ENCODE measurements around the gene GNAQ.
"Not testable (repeated sequence)": the region's sequence is repeated elsewhere in the genome, so short reads cannot be mapped to it uniquely, and the experiment has no call there.

Gene GNAQ

DNA sequence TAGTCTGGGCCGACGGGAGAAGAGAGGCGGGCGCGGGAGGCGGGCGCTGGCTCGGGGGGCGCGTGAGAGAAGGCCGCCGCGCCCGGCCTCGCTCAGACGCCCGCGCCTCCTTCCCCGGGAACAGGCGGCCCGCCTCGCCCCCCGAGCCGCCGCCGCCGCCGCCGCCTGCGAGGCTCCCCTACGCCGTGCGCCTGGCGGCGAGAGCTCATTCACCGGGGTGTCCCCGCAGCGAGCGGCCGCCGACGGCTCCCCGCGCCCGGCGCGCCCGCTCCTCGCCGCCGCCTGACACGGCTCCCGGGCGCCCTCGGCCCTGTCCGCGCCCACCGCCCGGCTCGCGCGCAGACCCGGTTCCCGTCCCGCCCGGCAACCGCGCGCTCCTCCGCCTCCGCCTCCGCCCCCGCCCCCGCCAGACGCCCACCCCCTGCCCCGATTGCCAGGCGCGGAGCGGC is at the start of gene GNAQ:
TSS of gene GNAQ (minus strand) at position 368 of the 449 bp plus-strand sequence. CDS start 576 bp downstream, outside the sequence.
- peak within 1 kb of the TSS; percentile 91 to 94 for H3K9ac ChIP-seq (ENCODE audit: low read length in 2 of 2)
- no peaks in the 10 kb centered on the region for H3K9me3 ChIP-seq (ENCODE audit: control insufficient read depth in 2 of 2, low read length in 2 of 2)
- no peaks in the 10 kb centered on the region for H3K36me3 ChIP-seq (ENCODE audit: control insufficient read depth in 2 of 2, insufficient read depth in 2 of 2, low read length in 2 of 2)
- peaks cover 8% of the 10 kb centered on the region for H3K4me1 ChIP-seq (ENCODE audit: control insufficient read depth, insufficient read depth, low read length)
- no peaks in the 10 kb centered on the region for H3K27me3 ChIP-seq (ENCODE audit: control insufficient read depth in 1 of 2, insufficient read depth in 2 of 2, low read length in 2 of 2)
- H3K4me3 ChIP-seq (ENCODE audit: low read length in 2 of 2): peak within 1 kb of the TSS; percentile 80 to 84
- H3K27ac ChIP-seq (ENCODE audit: low read length): peak within 1 kb of the TSS; percentile 84

DNA sequence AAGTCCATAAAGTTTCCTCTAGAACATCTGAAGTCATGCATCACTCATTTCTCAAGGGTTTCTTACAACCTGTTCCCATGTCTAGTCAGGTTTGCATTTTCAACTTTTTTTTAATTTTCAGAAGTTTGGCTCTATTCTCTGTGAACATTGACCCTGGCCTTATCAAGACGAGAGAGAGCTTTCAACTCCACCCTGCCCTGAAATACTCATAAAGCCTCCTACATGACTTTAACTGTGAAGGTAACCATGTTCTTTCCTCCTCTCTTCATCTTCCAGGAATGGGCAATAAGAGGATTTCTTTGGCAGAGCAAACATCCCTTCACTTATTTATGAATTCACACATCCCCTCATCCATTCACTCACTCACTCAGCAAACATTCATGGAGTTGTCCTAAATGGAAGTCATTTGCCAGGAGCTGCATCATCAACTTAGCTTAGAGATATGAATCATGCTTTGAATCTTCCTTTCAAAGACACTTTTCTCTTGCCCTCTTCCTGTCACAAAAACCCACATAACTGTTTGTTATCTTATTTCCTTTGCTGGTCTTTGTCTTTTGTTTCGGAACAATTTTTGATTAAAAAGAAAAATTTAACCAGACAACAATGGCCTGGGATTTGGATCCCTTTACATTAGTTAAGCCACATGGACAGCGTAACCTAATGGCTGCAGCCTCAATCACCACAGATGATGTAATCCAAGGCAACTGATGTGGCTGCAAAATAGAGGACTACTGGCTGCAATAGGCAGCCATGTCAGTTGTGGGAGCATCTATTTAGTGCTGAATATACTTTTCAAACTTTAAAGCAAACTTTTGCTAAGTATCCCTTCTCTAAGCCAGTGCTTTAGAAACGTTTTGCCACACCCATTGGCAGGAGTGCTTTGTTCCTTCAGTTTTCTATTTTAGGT is 43.0 kb upstream of the GNAQ start:
- no peak overlapping the region for H3K9ac ChIP-seq (ENCODE audit: low read length in 2 of 2)
- H3K27ac ChIP-seq (ENCODE audit: low read length): no peak overlapping the region
- H3K36me3 ChIP-seq (ENCODE audit: control insufficient read depth in 2 of 2, insufficient read depth in 2 of 2, low read length in 2 of 2): no peaks in the 10 kb centered on the region
- no peaks in the 10 kb centered on the region for H3K27me3 ChIP-seq (ENCODE audit: control insufficient read depth in 1 of 2, insufficient read depth in 2 of 2, low read length in 2 of 2)
- H3K4me1 ChIP-seq (ENCODE audit: control insufficient read depth, insufficient read depth, low read length): no peaks in the 10 kb centered on the region
- H3K4me3 ChIP-seq (ENCODE audit: low read length in 2 of 2): no peak overlapping the region
- no peaks in the 10 kb centered on the region for H3K9me3 ChIP-seq (ENCODE audit: control insufficient read depth in 2 of 2, low read length in 2 of 2)

DNA sequence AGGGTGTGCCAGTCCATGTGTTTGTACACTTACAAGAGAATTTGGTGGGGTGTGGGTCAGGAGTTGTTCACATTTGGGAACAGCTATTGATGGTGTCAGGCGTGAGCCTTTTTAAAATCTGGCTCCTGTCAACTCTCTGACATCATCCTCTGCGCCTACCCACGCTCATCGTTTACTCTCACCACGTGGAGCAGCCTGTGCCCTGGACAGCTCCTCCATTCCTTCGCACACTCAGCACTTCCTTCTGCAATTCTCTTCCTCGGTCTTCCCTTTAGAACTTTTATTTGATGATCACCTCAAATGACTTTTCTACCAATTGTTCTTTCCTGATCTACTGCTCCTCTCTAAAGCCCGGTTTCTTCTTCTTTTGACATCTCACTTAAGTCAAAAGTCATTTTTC is 42.1 kb upstream of the GNAQ start:
- Histone ChIP-seq H3K4me3 (ENCODE audit: low read length in 2 of 2) (no peak overlapping the region), H3K27me3 (ENCODE audit: control insufficient read depth in 1 of 2, insufficient read depth in 2 of 2, low read length in 2 of 2) (no peaks in the 10 kb centered on the region), H3K4me1 (ENCODE audit: control insufficient read depth, insufficient read depth, low read length) (no peaks in the 10 kb centered on the region), H3K9ac (ENCODE audit: low read length in 2 of 2) (no peak overlapping the region), H3K36me3 (ENCODE audit: control insufficient read depth in 2 of 2, insufficient read depth in 2 of 2, low read length in 2 of 2) (no peaks in the 10 kb centered on the region), H3K9me3 (ENCODE audit: control insufficient read depth in 2 of 2, low read length in 2 of 2) (no peaks in the 10 kb centered on the region), H3K27ac (ENCODE audit: low read length) (no peak overlapping the region)

DNA sequence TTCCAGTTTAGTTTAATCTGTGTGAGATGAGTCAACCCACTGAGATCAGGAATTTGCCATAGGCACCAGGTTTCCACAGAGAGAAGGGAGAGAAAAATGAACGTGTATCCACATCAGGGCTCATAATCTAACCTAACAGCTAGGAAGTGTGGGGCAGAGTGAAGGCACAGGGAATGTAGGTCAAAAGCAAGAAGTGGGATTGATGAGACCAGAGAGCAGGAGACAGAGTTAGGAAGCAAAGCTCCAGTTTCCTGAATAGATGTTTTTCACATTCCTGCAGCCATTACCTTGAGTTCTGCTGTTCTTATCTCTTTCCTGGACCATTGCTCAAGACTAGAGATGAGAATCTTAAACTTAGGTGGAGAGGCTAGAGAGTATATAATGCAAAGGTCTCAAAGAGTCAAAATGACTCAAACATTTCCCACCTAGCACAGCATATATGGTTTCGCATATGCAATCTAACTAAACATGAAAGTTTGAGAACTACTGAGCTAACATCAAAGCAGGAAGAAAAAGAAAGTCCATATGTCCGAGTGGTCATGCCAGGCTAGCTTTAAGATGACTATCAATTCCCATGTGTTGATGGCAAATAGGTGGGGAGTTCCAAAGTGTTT is 41.1 kb upstream of the GNAQ start:
- no peak overlapping the region for H3K9ac ChIP-seq (ENCODE audit: low read length in 2 of 2)
- no peaks in the 10 kb centered on the region for H3K27me3 ChIP-seq (ENCODE audit: control insufficient read depth in 1 of 2, insufficient read depth in 2 of 2, low read length in 2 of 2)
- H3K9me3 ChIP-seq (ENCODE audit: control insufficient read depth in 2 of 2, low read length in 2 of 2): no peaks in the 10 kb centered on the region
- H3K27ac ChIP-seq (ENCODE audit: low read length): no peak overlapping the region
- no peaks in the 10 kb centered on the region for H3K36me3 ChIP-seq (ENCODE audit: control insufficient read depth in 2 of 2, insufficient read depth in 2 of 2, low read length in 2 of 2)
- no peak overlapping the region for H3K4me3 ChIP-seq (ENCODE audit: low read length in 2 of 2)
- no peaks in the 10 kb centered on the region for H3K4me1 ChIP-seq (ENCODE audit: control insufficient read depth, insufficient read depth, low read length)

DNA sequence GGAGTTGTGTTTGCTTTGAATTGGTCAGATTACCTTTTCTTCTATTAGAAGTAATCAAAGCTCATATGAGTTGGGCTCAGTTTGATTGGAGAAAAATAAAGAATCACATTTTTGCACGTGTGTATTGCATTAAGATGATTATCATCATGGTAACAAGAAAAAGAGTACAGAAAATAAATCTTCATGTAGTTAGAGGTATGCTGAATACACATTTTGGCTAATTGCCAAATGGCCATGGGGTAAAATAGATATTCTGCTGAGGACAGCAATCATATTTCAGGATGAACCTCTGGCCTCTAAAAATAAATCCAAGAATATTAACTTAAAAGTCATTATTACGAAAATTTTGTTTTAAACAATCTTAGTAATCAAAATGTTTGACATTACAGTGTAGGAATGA is 38.9 kb upstream of the GNAQ start:
- no peak overlapping the region for H3K4me3 ChIP-seq (ENCODE audit: low read length in 2 of 2)
- H3K27ac ChIP-seq (ENCODE audit: low read length): no peak overlapping the region
- no peaks in the 10 kb centered on the region for H3K4me1 ChIP-seq (ENCODE audit: control insufficient read depth, insufficient read depth, low read length)
- no peaks in the 10 kb centered on the region for H3K36me3 ChIP-seq (ENCODE audit: control insufficient read depth in 2 of 2, insufficient read depth in 2 of 2, low read length in 2 of 2)
- no peaks in the 10 kb centered on the region for H3K27me3 ChIP-seq (ENCODE audit: control insufficient read depth in 1 of 2, insufficient read depth in 2 of 2, low read length in 2 of 2)
- H3K9ac ChIP-seq (ENCODE audit: low read length in 2 of 2): no peak overlapping the region
- H3K9me3 ChIP-seq (ENCODE audit: control insufficient read depth in 2 of 2, low read length in 2 of 2): no peaks in the 10 kb centered on the region

DNA sequence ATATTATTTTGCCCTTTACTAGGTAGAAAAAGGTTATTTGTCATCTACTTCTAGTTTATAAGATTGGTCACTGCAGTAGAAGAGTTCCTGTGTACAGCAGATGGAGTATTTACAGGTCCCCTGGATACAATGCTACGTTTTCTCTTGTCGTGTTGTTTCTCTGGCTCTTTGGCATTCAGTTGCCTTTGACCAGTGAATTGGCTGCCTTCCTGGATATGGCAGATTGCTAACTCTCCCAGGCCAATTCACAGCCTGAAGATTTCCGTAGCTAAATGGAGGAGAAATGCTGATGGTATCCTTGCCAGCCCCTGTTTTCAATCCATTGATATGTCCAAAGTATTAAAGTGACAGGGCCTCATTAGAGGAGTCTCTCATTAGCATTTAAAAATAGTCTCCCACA is 32.5 kb upstream of the GNAQ start:
- Histone ChIP-seq H3K27me3 (ENCODE audit: control insufficient read depth in 1 of 2, insufficient read depth in 2 of 2, low read length in 2 of 2) (no peaks in the 10 kb centered on the region), H3K4me1 (ENCODE audit: control insufficient read depth, insufficient read depth, low read length) (no peaks in the 10 kb centered on the region), H3K36me3 (ENCODE audit: control insufficient read depth in 2 of 2, insufficient read depth in 2 of 2, low read length in 2 of 2) (no peaks in the 10 kb centered on the region), H3K9me3 (ENCODE audit: control insufficient read depth in 2 of 2, low read length in 2 of 2) (no peaks in the 10 kb centered on the region), H3K4me3 (ENCODE audit: low read length in 2 of 2) (no peak overlapping the region), H3K27ac (ENCODE audit: low read length) (no peak overlapping the region), H3K9ac (ENCODE audit: low read length in 2 of 2) (no peak overlapping the region)

DNA sequence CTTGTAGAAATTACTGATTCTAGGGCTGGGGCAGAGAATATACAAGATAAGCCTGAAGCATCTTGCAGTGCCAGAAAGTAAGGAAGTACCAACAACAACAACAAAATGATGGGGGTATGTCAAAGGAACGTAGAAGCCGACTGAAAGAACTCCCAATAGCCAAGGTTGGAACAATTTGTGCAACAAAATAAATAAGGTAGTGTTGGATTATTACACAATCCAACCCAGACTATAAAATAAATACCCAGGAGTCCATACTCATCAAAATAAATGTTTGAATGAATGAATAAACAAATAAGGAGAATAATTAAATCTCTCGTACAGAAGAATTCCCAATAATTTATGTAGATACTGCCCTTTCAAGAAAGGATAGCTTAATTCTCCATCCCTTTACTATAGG is 31.1 kb upstream of the GNAQ start:
- Histone ChIP-seq H3K9me3 (ENCODE audit: control insufficient read depth in 2 of 2, low read length in 2 of 2) (no peaks in the 10 kb centered on the region), H3K36me3 (ENCODE audit: control insufficient read depth in 2 of 2, insufficient read depth in 2 of 2, low read length in 2 of 2) (no peaks in the 10 kb centered on the region), H3K27me3 (ENCODE audit: control insufficient read depth in 1 of 2, insufficient read depth in 2 of 2, low read length in 2 of 2) (no peaks in the 10 kb centered on the region), H3K4me3 (ENCODE audit: low read length in 2 of 2) (no peak overlapping the region), H3K9ac (ENCODE audit: low read length in 2 of 2) (no peak overlapping the region), H3K27ac (ENCODE audit: low read length) (no peak overlapping the region), H3K4me1 (ENCODE audit: control insufficient read depth, insufficient read depth, low read length) (no peaks in the 10 kb centered on the region)

DNA sequence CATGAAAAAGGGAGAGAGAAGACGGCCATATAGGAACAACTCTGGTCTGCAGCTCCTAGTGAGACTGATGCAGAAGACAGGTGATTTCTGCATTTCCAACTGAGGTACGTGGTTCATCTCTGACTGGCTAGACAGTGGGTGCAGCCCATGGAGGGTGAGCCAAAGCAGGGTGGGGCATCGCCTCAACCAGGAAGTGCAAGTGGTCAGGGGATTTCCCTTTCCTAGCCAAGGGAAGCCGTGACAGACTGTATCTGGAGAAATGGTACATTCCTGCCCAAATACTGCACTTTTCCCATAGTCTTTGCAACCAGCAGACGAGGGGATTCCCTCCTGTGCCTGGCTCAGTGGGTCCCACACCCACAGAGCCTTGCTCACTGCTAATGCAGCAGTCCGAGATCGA is 22.6 kb upstream of the GNAQ start:
- not testable (repeated sequence) for H3K4me1 ChIP-seq (ENCODE audit: control insufficient read depth, insufficient read depth, low read length); H3K4me3 ChIP-seq (ENCODE audit: low read length in 2 of 2); H3K36me3 ChIP-seq (ENCODE audit: control insufficient read depth in 2 of 2, insufficient read depth in 2 of 2, low read length in 2 of 2); H3K27me3 ChIP-seq (ENCODE audit: control insufficient read depth in 1 of 2, insufficient read depth in 2 of 2, low read length in 2 of 2); H3K9me3 ChIP-seq (ENCODE audit: control insufficient read depth in 2 of 2, low read length in 2 of 2); H3K27ac ChIP-seq (ENCODE audit: low read length); H3K9ac ChIP-seq (ENCODE audit: low read length in 2 of 2)

DNA sequence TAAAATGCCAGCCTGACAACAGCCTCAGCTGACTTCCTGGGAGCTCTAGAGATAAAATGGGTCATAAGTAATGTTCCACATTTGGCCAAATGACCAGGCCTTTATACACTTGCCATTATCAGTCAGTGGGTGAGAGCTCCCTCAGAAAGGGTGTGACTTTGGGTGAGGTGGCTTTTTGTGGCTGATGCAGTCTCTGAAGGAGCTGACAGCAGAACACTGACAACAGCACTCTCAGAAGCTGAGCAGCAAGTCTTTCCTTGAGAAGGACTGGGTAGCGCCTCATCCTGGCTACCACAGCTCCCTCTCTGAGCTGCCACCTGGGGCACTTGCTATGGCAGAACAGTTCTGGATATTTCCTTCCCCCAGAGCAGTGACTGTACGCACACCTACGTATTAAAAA is 22.0 kb upstream of the GNAQ start:
- Histone ChIP-seq H3K27ac (ENCODE audit: low read length) (no peak overlapping the region), H3K9me3 (ENCODE audit: control insufficient read depth in 2 of 2, low read length in 2 of 2) (no peaks in the 10 kb centered on the region), H3K36me3 (ENCODE audit: control insufficient read depth in 2 of 2, insufficient read depth in 2 of 2, low read length in 2 of 2) (no peaks in the 10 kb centered on the region), H3K4me1 (ENCODE audit: control insufficient read depth, insufficient read depth, low read length) (no peaks in the 10 kb centered on the region), H3K9ac (ENCODE audit: low read length in 2 of 2) (no peak overlapping the region), H3K4me3 (ENCODE audit: low read length in 2 of 2) (no peak overlapping the region), H3K27me3 (ENCODE audit: control insufficient read depth in 1 of 2, insufficient read depth in 2 of 2, low read length in 2 of 2) (peaks cover 0 to 3% of the 10 kb centered on the region in 2 donors)

DNA sequence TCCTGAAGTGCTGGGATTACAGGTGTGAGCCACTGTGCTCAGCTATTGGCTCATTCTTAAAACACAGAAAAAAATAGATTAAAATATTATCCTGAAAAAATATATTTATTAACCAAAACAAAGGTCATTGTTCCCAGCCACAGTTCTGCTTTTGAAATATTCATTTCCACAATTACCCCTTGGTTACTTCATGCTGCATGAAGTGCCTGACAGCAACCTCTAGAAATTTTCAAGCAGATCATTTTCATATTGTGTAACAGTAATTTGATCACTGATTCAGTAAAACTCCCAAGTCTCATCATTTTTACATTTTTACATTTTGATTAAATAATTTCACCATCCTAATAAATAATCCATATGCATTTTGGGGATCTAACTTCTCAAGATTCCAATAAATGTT is 18.8 kb upstream of the GNAQ start:
- Histone ChIP-seq H3K27me3 (ENCODE audit: control insufficient read depth in 1 of 2, insufficient read depth in 2 of 2, low read length in 2 of 2) (peaks cover 0 to 3% of the 10 kb centered on the region in 2 donors), H3K4me3 (ENCODE audit: low read length in 2 of 2) (no peak overlapping the region), H3K9me3 (ENCODE audit: control insufficient read depth in 2 of 2, low read length in 2 of 2) (no peaks in the 10 kb centered on the region), H3K4me1 (ENCODE audit: control insufficient read depth, insufficient read depth, low read length) (no peaks in the 10 kb centered on the region), H3K36me3 (ENCODE audit: control insufficient read depth in 2 of 2, insufficient read depth in 2 of 2, low read length in 2 of 2) (no peaks in the 10 kb centered on the region), H3K9ac (ENCODE audit: low read length in 2 of 2) (no peak overlapping the region), H3K27ac (ENCODE audit: low read length) (no peak overlapping the region)

DNA sequence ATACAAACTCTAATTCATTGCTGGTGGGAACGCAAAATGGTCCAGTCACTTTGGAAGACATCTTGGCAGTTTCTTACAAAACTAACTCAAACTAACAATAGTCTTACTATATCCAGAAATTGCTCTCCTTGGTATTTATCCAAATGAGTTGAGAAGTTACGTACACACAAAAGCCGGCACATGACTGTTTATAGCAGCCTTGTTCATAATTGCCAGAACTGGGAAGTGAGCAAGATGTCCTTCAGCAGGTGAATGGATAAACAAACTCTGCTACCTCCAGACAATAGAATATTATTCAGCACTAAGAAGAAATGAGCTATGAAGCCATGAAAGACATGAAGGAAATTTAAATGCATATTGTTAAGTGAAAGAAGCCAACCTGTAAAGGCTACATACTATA is 17.9 kb upstream of the GNAQ start:
- Histone ChIP-seq H3K4me1 (ENCODE audit: control insufficient read depth, insufficient read depth, low read length) (no peaks in the 10 kb centered on the region), H3K9me3 (ENCODE audit: control insufficient read depth in 2 of 2, low read length in 2 of 2) (no peaks in the 10 kb centered on the region), H3K9ac (ENCODE audit: low read length in 2 of 2) (no peak overlapping the region), H3K27ac (ENCODE audit: low read length) (no peak overlapping the region), H3K36me3 (ENCODE audit: control insufficient read depth in 2 of 2, insufficient read depth in 2 of 2, low read length in 2 of 2) (no peaks in the 10 kb centered on the region), H3K27me3 (ENCODE audit: control insufficient read depth in 1 of 2, insufficient read depth in 2 of 2, low read length in 2 of 2) (peaks cover 0 to 3% of the 10 kb centered on the region in 2 donors), H3K4me3 (ENCODE audit: low read length in 2 of 2) (no peak overlapping the region)
